Vagina (tissue), 2 donors: ENCODE data around the gene ALG12. TPM values are rescaled to one million over a fixed set of nuclear protein-coding genes. Genes with fewer than 3 reads are reported as not detected.

Experiments
- DNase-seq, 2 donors: peaks; one replicate each; pipeline ENCODE4 v3.0.0-alpha.2; 2017; ENCODE audit errors: extremely low spot score in 2 of 2
- H3K27ac ChIP-seq: fragments of 200-600 bp; sonication (generic); one replicate; pipeline ENCODE4 v1.5.1; 2019
- H3K27me3 ChIP-seq: fragments of 200-600 bp; sonication (generic); one replicate; pipeline ENCODE4 v1.5.1; 2019
- H3K36me3 ChIP-seq, 2 donors: fragments of 200-600 bp; sonication (generic); one replicate each; pipeline ENCODE4 v1.5.1; 2017 to 2019
- H3K4me1 ChIP-seq: fragments of 200-600 bp; sonication (generic); one replicate; pipeline ENCODE4 v1.5.1; 2019
- H3K4me3 ChIP-seq, 2 donors: fragments of 200-600 bp; sonication (generic); 1 replicate in 1 of 2; 2 replicates in 1 of 2; pipeline ENCODE4 v1.5.1; 2016 to 2019
- H3K9me3 ChIP-seq: fragments of 200-600 bp; sonication (generic); one replicate; pipeline ENCODE4 v1.5.1; 2019
- POLR2A ChIP-seq, 2 donors: fragments of 450-650 bp; IDR thresholded peaks; one replicate each; pipeline ENCODE4 v1.6.1; 2017; ENCODE audit warnings: antibody characterized with exemption in 2 of 2, mild to moderate bottlenecking in 2 of 2, moderate library complexity in 2 of 2
- POLR2AphosphoS5 ChIP-seq, 2 donors: sonication (generic); formaldehyde crosslinking; IDR thresholded peaks; one replicate each; pipeline ENCODE4 v1.9.0; 2017; ENCODE audit warnings: antibody characterized with exemption in 2 of 2, mild to moderate bottlenecking in 2 of 2, low read depth in 1 of 2; ENCODE audit not compliant: insufficient read depth in 1 of 2
- intact Hi-C: fragments of 100-400 bp; cut with DNase I; formaldehyde crosslinking; loops from one replicate; pipeline ENCODE4 v1.15.1; 2023
- total RNA-seq: library from RNA; depleted of rRNA; stranded (reverse); fragments of >200 nt; gene quantifications from one replicate; pipeline ENCODE4 v1.2.3, GENCODE V29; 2016
- TF ChIP-seq, protein P1 (sequence below), 3 experiments: fragments of 450-650 bp in 2 of 3; fragments of 200-600 bp in 1 of 3; sonication (generic) in 1 of 3; IDR thresholded peaks; one replicate each; pipeline ENCODE4 v1.5.1; 2017 to 2019; ENCODE audit warnings: antibody characterized with exemption in 3 of 3, mild to moderate bottlenecking in 2 of 3, moderate library complexity in 2 of 3

ALG12 gene
- total RNA-seq, 1 donor from 2014 or later: 21.4 TPM

GRCh38 chr22:49916831-49917230 is 1.4 kb downstream of the ALG12 start:
- TF ChIP-seq POLR2A (IDR thresholded peaks at IDR 0.05) (no peak), POLR2AphosphoS5 (IDR thresholded peaks at IDR 0.05; ENCODE audit: insufficient read depth in 1 of 2, low read depth in 1 of 2) (no peak)
- TF ChIP-seq, protein P1, sequence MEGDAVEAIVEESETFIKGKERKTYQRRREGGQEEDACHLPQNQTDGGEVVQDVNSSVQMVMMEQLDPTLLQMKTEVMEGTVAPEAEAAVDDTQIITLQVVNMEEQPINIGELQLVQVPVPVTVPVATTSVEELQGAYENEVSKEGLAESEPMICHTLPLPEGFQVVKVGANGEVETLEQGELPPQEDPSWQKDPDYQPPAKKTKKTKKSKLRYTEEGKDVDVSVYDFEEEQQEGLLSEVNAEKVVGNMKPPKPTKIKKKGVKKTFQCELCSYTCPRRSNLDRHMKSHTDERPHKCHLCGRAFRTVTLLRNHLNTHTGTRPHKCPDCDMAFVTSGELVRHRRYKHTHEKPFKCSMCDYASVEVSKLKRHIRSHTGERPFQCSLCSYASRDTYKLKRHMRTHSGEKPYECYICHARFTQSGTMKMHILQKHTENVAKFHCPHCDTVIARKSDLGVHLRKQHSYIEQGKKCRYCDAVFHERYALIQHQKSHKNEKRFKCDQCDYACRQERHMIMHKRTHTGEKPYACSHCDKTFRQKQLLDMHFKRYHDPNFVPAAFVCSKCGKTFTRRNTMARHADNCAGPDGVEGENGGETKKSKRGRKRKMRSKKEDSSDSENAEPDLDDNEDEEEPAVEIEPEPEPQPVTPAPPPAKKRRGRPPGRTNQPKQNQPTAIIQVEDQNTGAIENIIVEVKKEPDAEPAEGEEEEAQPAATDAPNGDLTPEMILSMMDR (IDR thresholded peaks at IDR 0.05): no peak
- H3K36me3 ChIP-seq: peaks cover 0 to 33% of the 10 kb centered on the region in 2 donors
- no peak overlapping the region for H3K27ac ChIP-seq
- peaks cover 23% of the 10 kb centered on the region for H3K4me1 ChIP-seq
- no peaks in the 10 kb centered on the region for H3K27me3 ChIP-seq
- DNase-seq: no peak
- H3K9me3 ChIP-seq: no peaks in the 10 kb centered on the region
- peak overlapping the region in 1 of 2 donors; percentile 72 for H3K4me3 ChIP-seq
- intact Hi-C loops: loop anchor here (5.0 kb wide), 1 partner anchor 65 kb away; the partner anchor contains the start of gene ZBED4

DNA sequence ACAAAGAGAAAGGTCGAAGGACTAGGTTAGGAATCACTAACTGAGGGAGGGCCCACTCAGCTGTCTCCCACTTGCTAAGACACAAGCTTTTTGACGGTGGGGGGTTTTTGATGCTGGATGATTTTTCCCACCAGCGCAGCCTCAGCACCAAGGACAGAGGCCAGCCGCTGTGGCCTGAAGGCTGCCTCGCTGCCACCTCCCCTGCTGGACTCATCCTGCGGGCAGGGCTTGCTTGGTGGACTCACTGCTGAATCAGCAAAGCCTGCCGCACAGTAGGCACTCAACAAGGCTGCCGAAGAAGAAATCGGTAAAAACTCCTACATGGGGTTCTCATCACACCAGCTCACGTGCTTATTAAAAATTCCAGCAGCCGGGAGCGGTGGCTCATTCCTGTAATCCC is 2.6 kb downstream of the ALG12 start:
- no peak for DNase-seq
- intact Hi-C loops: loop anchor here (5.0 kb wide), 1 partner anchor 63 kb away; the partner anchor contains the start of gene ZBED4
- Histone ChIP-seq H3K4me3 (no peak overlapping the region), H3K36me3 (peaks cover 0 to 31% of the 10 kb centered on the region in 2 donors), H3K27ac (no peak overlapping the region), H3K9me3 (no peaks in the 10 kb centered on the region), H3K27me3 (no peaks in the 10 kb centered on the region), H3K4me1 (peaks cover 23% of the 10 kb centered on the region)
- TF ChIP-seq POLR2AphosphoS5 (IDR thresholded peaks at IDR 0.05; ENCODE audit: insufficient read depth in 1 of 2, low read depth in 1 of 2) (no peak), POLR2A (IDR thresholded peaks at IDR 0.05) (no peak)
- TF ChIP-seq, protein P1 (IDR thresholded peaks at IDR 0.05): no peak

DNA sequence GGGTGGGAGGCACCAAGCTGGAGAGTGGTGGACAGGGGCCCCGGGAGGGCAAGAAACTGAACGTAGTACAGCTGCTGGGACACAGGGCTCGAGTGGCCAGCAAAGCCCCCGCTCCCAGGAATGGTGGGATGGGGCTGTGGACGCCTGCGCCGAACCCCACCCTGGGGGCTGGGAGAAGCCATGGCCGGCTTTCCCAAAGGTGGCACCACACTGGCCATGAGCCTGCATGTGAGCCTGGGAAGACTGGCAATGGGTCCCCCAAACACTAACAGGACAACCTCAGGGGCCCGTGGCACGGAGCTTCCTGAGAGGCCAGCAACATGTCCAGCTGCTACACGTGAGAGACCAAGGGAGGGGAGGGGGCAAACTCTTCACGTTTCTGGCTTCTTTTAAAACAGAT is 4.0 kb downstream of the ALG12 start:
- no peaks in the 10 kb centered on the region for H3K9me3 ChIP-seq
- H3K27ac ChIP-seq: no peak overlapping the region
- no peak for DNase-seq
- peaks cover 0 to 32% of the 10 kb centered on the region in 2 donors for H3K36me3 ChIP-seq
- peaks cover 19% of the 10 kb centered on the region for H3K4me1 ChIP-seq
- intact Hi-C loops: no loop called here
- no peak overlapping the region for H3K4me3 ChIP-seq
- H3K27me3 ChIP-seq: no peaks in the 10 kb centered on the region
- TF ChIP-seq, protein P1 (IDR thresholded peaks at IDR 0.05): no peak
- TF ChIP-seq POLR2AphosphoS5 (IDR thresholded peaks at IDR 0.05; ENCODE audit: insufficient read depth in 1 of 2, low read depth in 1 of 2): no peak
- TF ChIP-seq POLR2A (IDR thresholded peaks at IDR 0.05): no peak

- Histone ChIP-seq H3K4me3 (no peak overlapping the region), H3K27ac (no peak overlapping the region), H3K36me3 (peaks cover 0 to 40% of the 10 kb centered on the region in 2 donors), H3K9me3 (no peaks in the 10 kb centered on the region), H3K27me3 (no peaks in the 10 kb centered on the region), H3K4me1 (peaks cover 13% of the 10 kb centered on the region)
- intact Hi-C loops: no loop called here
- TF ChIP-seq POLR2AphosphoS5 (IDR thresholded peaks at IDR 0.05; ENCODE audit: insufficient read depth in 1 of 2, low read depth in 1 of 2): no peak
- TF ChIP-seq, protein P1 (IDR thresholded peaks at IDR 0.05): no peak
- TF ChIP-seq POLR2A (IDR thresholded peaks at IDR 0.05): no peak
- DNase-seq: no peak
Observed at GRCh38 chr22:49913446-49913845, 4.8 kb downstream of the ALG12 start.

DNA sequence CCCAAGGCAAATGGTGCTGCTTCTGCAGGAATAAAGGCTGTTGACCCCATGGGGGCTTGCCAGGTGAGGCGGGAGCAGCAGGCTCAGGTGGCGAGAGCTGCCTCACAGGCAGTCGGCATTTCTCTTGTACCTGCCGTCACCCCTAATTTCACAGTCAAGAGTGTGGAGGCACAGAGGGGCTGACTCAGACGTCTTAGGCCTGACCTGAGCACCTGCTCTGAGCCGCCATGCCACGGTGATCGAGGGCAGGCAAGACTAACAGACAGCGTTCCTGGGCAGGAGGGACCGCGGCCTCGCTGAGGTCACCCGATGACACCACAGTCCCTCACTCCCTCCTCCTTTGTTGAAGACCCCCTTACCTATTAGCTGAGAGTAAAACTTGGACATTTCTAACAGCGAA is 5.2 kb downstream of the ALG12 start:
- Histone ChIP-seq H3K27ac (no peak overlapping the region), H3K9me3 (no peaks in the 10 kb centered on the region), H3K4me1 (peaks cover 13% of the 10 kb centered on the region), H3K36me3 (peaks cover 0 to 42% of the 10 kb centered on the region in 2 donors), H3K27me3 (no peaks in the 10 kb centered on the region), H3K4me3 (no peak overlapping the region)
- intact Hi-C loops: no loop called here
- TF ChIP-seq, protein P1 (IDR thresholded peaks at IDR 0.05): no peak
- TF ChIP-seq POLR2AphosphoS5 (IDR thresholded peaks at IDR 0.05; ENCODE audit: insufficient read depth in 1 of 2, low read depth in 1 of 2): no peak
- TF ChIP-seq POLR2A (IDR thresholded peaks at IDR 0.05): no peak
- no peak for DNase-seq
